Ascending aorta (tissue), 2 donors: ENCODE results near the gene PDLIM1. TPM values are rescaled to one million over a fixed set of nuclear protein-coding genes. Genes with fewer than 3 reads are reported as not detected.

Experiments
- DNase-seq, 2 donors: peaks; one replicate each; pipeline ENCODE4 v3.0.0-alpha.2; 2019; ENCODE audit warnings: low spot score in 2 of 2
- H3K27ac ChIP-seq, 2 donors: fragments of 200-600 bp; sonication (generic); one replicate each; pipeline ENCODE4 v1.5.1; 2016 to 2017; ENCODE audit warnings: mild to moderate bottlenecking in 1 of 2
- H3K27me3 ChIP-seq: fragments of 200-600 bp; sonication (generic); one replicate; pipeline ENCODE4 v1.5.1; 2017
- H3K36me3 ChIP-seq, 2 donors: fragments of 200-600 bp; sonication (generic); one replicate each; pipeline ENCODE4 v1.5.1; 2016
- H3K4me1 ChIP-seq, 2 donors: fragments of 200-600 bp; sonication (generic); one replicate each; pipeline ENCODE4 v1.5.1; 2016 to 2017; ENCODE audit warnings: mild to moderate bottlenecking in 1 of 2
- H3K4me3 ChIP-seq, 2 donors: fragments of 200-600 bp; sonication (generic); one replicate each; pipeline ENCODE4 v1.5.1; 2016 to 2017; ENCODE audit warnings: mild to moderate bottlenecking in 1 of 2
- H3K9me3 ChIP-seq, 2 donors: fragments of 200-600 bp; sonication (generic); one replicate each; pipeline ENCODE4 v1.5.1; 2016
- CTCF ChIP-seq, 3 experiments: fragments of 200-600 bp in 2 of 3; fragments of 450-650 bp in 1 of 3; sonication (generic) in 2 of 3; IDR thresholded peaks; one replicate each; pipeline ENCODE4 v1.5.1; 2016 to 2019; ENCODE audit warnings: antibody characterized with exemption in 3 of 3, mild to moderate bottlenecking in 1 of 3, moderate library complexity in 1 of 3
- intact Hi-C: fragments of 100-400 bp; cut with DNase I; formaldehyde crosslinking; loops from one replicate; pipeline ENCODE4 v1.15.1; 2023
- total RNA-seq: library from RNA; depleted of rRNA; stranded (reverse); fragments of >200 nt; gene quantifications from one replicate; pipeline ENCODE4 v1.1.0, GENCODE V29; 2016

Gene PDLIM1
- total RNA-seq, 1 donor from 2014 or later = 191 TPM

GRCh38 chr10:95312986-95313495, 22.2 kb upstream of the PDLIM1 start:
- intact Hi-C loops = no loop called here
- peaks cover 42 to 57% of the 10 kb centered on the region in 2 donors for H3K36me3 ChIP-seq
- no peaks in the 10 kb centered on the region for H3K27me3 ChIP-seq
- TF ChIP-seq CTCF (IDR thresholded peaks at IDR 0.05) = no peak
- DNase-seq = no peak
- H3K4me1 ChIP-seq = peaks cover 25 to 71% of the 10 kb centered on the region in 2 donors
- peak overlapping the region; percentile 58 to 70 for H3K27ac ChIP-seq
- H3K4me3 ChIP-seq = no peak overlapping the region
- no peaks in the 10 kb centered on the region for H3K9me3 ChIP-seq

GRCh38 chr10:95312257-95312656, 21.5 kb upstream of the PDLIM1 start:
- DNase-seq = peak in 1 of 2 donors; percentile 80
- Histone ChIP-seq H3K36me3 (peaks cover 34 to 49% of the 10 kb centered on the region in 2 donors), H3K4me1 (peaks cover 25 to 72% of the 10 kb centered on the region in 2 donors), H3K27ac (peak overlapping the region; percentile 58 to 80), H3K9me3 (no peaks in the 10 kb centered on the region), H3K27me3 (no peaks in the 10 kb centered on the region), H3K4me3 (no peak overlapping the region)
- intact Hi-C loops = no loop called here
- TF ChIP-seq CTCF (IDR thresholded peaks at IDR 0.05) = no peak

GRCh38 chr10:95309958-95310357, 19.2 kb upstream of the PDLIM1 start:
- no peak for TF ChIP-seq CTCF (IDR thresholded peaks at IDR 0.05)
- Histone ChIP-seq H3K4me1 (peaks cover 25 to 59% of the 10 kb centered on the region in 2 donors), H3K9me3 (no peaks in the 10 kb centered on the region), H3K4me3 (no peak overlapping the region), H3K36me3 (peaks cover 22 to 26% of the 10 kb centered on the region in 2 donors), H3K27me3 (no peaks in the 10 kb centered on the region), H3K27ac (peak overlapping the region; percentile 68 to 80)
- DNase-seq = no peak
- intact Hi-C loops = loop anchor here (5.0 kb wide), 1 partner anchor 63 kb away; no protein-coding TSS in a partner anchor

GRCh38 chr10:95308389-95309302, 17.8 kb upstream of the PDLIM1 start:
- no peaks in the 10 kb centered on the region for H3K27me3 ChIP-seq
- no peaks in the 10 kb centered on the region for H3K9me3 ChIP-seq
- H3K4me3 ChIP-seq = no peak overlapping the region
- H3K27ac ChIP-seq = peak overlapping the region; percentile 68 to 80
- H3K4me1 ChIP-seq = peaks cover 16 to 46% of the 10 kb centered on the region in 2 donors
- no peak for TF ChIP-seq CTCF (IDR thresholded peaks at IDR 0.05)
- peaks cover 11 to 13% of the 10 kb centered on the region in 2 donors for H3K36me3 ChIP-seq
- intact Hi-C loops = loop anchor here (5.0 kb wide), 1 partner anchor 61 kb away; no protein-coding TSS in a partner anchor
- DNase-seq = peak in 1 of 2 donors; percentile 97

GRCh38 chr10:95306851-95307250, 16.0 kb upstream of the PDLIM1 start:
- Histone ChIP-seq H3K4me3 (no peak overlapping the region), H3K4me1 (peaks cover 9 to 29% of the 10 kb centered on the region in 2 donors), H3K9me3 (no peaks in the 10 kb centered on the region), H3K27ac (peak overlapping the region in 1 of 2 donors; percentile 35), H3K36me3 (peaks cover 0 to 8% of the 10 kb centered on the region in 2 donors), H3K27me3 (no peaks in the 10 kb centered on the region)
- TF ChIP-seq CTCF (IDR thresholded peaks at IDR 0.05) = no peak
- intact Hi-C loops = loop anchor here (2.0 to 5.0 kb wide), 2 partner anchors 16 to 60 kb away; partner anchors contain the start of gene PDLIM1
- DNase-seq = no peak
